HepG2 (cell line): Measurements from ENCODE around the gene DEGS1. TPM values are rescaled to one million over a fixed set of nuclear protein-coding genes. Genes with fewer than 3 reads are reported as not detected.

Experiments used
- FUBP1 ChIP-seq: sonication (generic); formaldehyde crosslinking; IDR thresholded peaks from 2 replicates; pipeline ENCODE4 v1.5.1; 2020; ENCODE audit warnings: missing genetic modification reagents, mild to moderate bottlenecking, borderline replicate concordance
- IKZF5 ChIP-seq: IDR thresholded peaks from 2 replicates; pipeline ENCODE4 v1.6.1; 2018; ENCODE audit warnings: missing genetic modification reagents, mild to moderate bottlenecking, missing compliant biosample characterization
- MEIS1 ChIP-seq: sonication (generic); formaldehyde crosslinking; IDR thresholded peaks from 2 replicates; pipeline ENCODE4 v1.9.0; 2021; ENCODE audit warnings: mild to moderate bottlenecking, missing genetic modification reagents, moderate library complexity, borderline replicate concordance
- NFAT5 ChIP-seq: sonication (generic); formaldehyde crosslinking; IDR thresholded peaks from 2 replicates; pipeline ENCODE4 v1.4.0; 2020; ENCODE audit warnings: missing genetic modification reagents
- NFYB ChIP-seq: sonication (generic); formaldehyde crosslinking; IDR thresholded peaks from 2 replicates; pipeline ENCODE4 v1.4.0; 2020; ENCODE audit warnings: missing genetic modification reagents
- NONO ChIP-seq, 2 experiments: fragments of 450-650 bp in 1 of 2; sonication (generic) in 1 of 2; formaldehyde crosslinking in 1 of 2; IDR thresholded peaks in 1 of 2; conservative IDR thresholded peaks in 1 of 2; 2 replicates each; pipeline versions ENCODE4 v1.6.1 to v1.8.0; 2017 to 2022; ENCODE audit warnings: mild to moderate bottlenecking in 1 of 2, missing genetic modification reagents in 1 of 2, moderate library complexity in 1 of 2
- PLRG1 ChIP-seq: fragments of 450-650 bp; conservative IDR thresholded peaks from 2 replicates; pipeline ENCODE4 v1.6.1; 2016
- POLR2AphosphoS5 ChIP-seq: IDR thresholded peaks from 2 replicates; pipeline ENCODE4 v1.6.1; 2012; ENCODE audit warnings: low read depth, low read length
- SNAI1 ChIP-seq: sonication (generic); formaldehyde crosslinking; IDR thresholded peaks from 2 replicates; pipeline ENCODE4 v1.5.0; 2020; ENCODE audit warnings: mild to moderate bottlenecking, missing genetic modification reagents, borderline replicate concordance
- TBL1XR1 ChIP-seq: fragments of 150-350 bp; IDR thresholded peaks from 2 replicates; pipeline ENCODE4 v1.6.1; 2014; ENCODE audit warnings: borderline replicate concordance, low read length; ENCODE audit not compliant: partially characterized antibody
- TRAFD1 ChIP-seq: sonication (generic); formaldehyde crosslinking; IDR thresholded peaks from 2 replicates; pipeline ENCODE4 v1.5.1; 2020; ENCODE audit warnings: missing genetic modification reagents, mild to moderate bottlenecking, borderline replicate concordance
- ZBTB2 ChIP-seq: sonication (generic); formaldehyde crosslinking; IDR thresholded peaks from 2 replicates; pipeline ENCODE4 v1.8.0; 2022; ENCODE audit warnings: low read depth, missing genetic modification reagents
- ZNF605 ChIP-seq: sonication (generic); formaldehyde crosslinking; IDR thresholded peaks from 2 replicates; pipeline ENCODE4 v1.8.0; 2022; ENCODE audit warnings: mild to moderate bottlenecking, missing genetic modification reagents
- ZNF766 ChIP-seq: sonication (generic); formaldehyde crosslinking; IDR thresholded peaks from 2 replicates; pipeline ENCODE4 v1.5.0; 2020; ENCODE audit warnings: missing genetic modification reagents, borderline replicate concordance
- polyA plus RNA-seq, 8 experiments: library from polyadenylated mRNA; depleted of rRNA in 3 of 8; stranded (reverse) in 7 of 8; unstranded in 1 of 8; fragments of >200 nt; fragmentation: Illumina TruSeq in 4 of 8; extraction: Trizol in 4 of 8; gene quantifications; 2 replicates each; pipeline versions ENCODE4 v1.2.1 to v1.2.3, GENCODE V29; 2011 to 2016; ENCODE audit warnings: low read depth in 4 of 8, missing spikeins in 1 of 8, mixed read lengths in 1 of 8; ENCODE audit not compliant: insufficient read depth in 1 of 8
- total RNA-seq, 5 experiments: library from RNA; depleted of rRNA; stranded (reverse); fragments of >200 nt; fragmentation: Illumina TruSeq; extraction: Trizol; gene quantifications; 2 replicates each; pipeline ENCODE4 v1.2.3, GENCODE V29; 2016; ENCODE audit warnings: low read depth in 1 of 5

The DEGS1 gene
- total and polyA plus RNA-seq, 2 of the 13 experiments (the other 11 are each of a cell fraction or from before 2014, with no cell fraction given), result 18.1 to 35.9 TPM

- TF ChIP-seq SNAI1 (CRISPR knock-in tag) (0 out of 2 replicates have a peak, but pooled peaks have one; percentile 27), ZBTB2 (CRISPR knock-in tag) (0 out of 2 replicates have a peak, but pooled peaks have one; percentile 39), TRAFD1 (CRISPR knock-in tag) (no peak), NFYB (CRISPR knock-in tag) (no peak; the same call in 1 of the 2 replicates), NONO (IDR thresholded peaks at IDR 0.05) (no peak), NONO (CRISPR knock-in tag; conservative IDR thresholded peaks at IDR 0.05) (no peak), MEIS1 (CRISPR knock-in tag) (no peak), ZNF605 (CRISPR knock-in tag) (0 out of 2 replicates have a peak, but pooled peaks have one; percentile 38), NFAT5 (CRISPR knock-in tag) (peak; percentile 58; the same call in 1 of the 2 replicates), POLR2AphosphoS5 (peak; percentile 46), ZNF766 (CRISPR knock-in tag) (no peak), TBL1XR1 (no peak), FUBP1 (no peak; the same call in 1 of the 2 replicates), IKZF5 (CRISPR knock-in tag) (no peak; the same call in none of the 2 replicates), PLRG1 (no peak)
Observed at GRCh38 chr1:224182866-224183590, at the start of gene DEGS1 (continued).
